Fibroblast of skin of left biceps (primary cell): ENCODE measurements around the gene MAP3K21.

Experiments
- DNase-seq, 2 experiments: peaks; one replicate each; pipeline ENCODE4 v3.0.0-alpha.2; 2013; ENCODE audit warnings: low read depth in 2 of 2

Gene MAP3K21

DNA sequence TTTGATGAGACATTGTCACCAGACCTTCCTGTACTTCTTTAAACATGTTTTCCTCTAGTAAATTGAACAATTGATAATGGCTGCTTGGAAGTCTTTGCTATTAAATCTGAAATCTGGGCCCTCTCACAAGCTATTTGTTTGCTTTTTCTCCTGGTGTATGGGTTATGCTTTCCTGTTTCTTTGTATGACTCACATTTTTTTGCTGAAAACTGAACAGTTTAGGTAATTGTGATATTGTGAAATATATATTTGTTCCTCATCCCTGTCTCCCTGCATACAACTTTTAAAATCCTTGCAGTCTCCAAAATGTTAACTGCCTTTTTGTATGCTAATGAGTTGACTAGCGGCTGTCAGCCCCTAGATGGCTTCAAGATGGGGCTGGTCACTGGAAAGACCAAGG lies 61.6 kb downstream of the MAP3K21 start:
- no peak for DNase-seq

DNA sequence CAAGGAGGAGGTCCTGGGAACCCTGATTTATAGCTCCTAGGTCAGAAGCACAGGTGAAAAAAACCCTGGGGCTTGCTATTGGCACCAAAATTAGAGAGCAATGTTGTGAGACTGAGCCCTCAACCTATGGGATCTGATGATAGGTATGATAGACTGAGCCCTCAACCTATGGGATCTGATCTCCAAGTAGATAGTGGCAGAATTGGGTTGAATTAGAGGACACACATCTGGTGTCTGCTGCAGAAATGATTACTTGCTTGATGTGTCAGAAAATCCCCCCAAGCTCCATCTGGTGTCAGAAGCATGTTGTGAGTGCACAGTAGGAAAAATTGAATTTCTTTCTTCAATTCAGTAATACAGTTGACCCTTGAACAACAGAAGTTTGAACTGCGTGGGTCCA lies 62.4 kb downstream of the MAP3K21 start:
- DNase-seq = no peak

DNA sequence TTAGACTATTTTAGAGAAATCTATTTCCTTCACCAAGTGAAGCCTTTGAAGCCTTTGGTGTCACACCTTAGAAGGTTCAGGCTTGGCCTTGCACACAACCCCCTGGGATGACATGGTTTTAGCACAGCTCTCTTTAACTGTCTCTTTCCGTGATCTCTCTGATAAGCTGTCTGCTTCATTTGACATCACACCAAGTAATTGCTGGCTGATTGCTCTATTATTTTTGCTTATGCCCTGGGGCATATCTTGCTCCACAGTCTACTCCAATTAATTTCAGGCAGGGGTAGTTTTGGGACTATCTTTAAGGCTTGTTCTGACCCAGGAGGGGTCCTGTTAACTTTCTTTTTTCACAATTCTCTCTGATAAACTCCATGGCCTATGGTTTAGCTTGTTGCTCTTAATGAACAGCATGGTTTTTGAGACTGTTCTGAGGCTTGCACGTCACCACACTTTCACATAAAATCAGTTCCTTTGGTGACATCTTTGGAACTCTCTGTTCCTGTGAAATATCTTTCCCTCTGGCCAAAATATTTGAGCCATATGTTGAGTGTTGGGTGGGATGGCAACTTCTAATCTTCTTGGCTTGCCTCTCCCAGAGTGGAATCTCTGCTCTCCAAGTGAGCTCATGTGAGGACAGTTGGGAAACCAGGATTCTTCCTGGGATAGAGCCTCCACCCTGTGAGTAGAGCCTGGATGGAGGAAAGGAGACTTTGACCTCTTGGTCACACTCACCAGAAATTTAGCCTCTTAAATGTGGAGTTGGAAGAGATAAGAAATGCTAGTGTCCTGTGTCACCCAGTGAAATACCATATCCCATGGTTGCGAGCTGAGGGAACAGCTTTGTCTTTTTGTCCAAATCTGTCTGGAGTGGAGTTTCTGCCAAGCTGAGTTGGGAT lies 63.6 kb downstream of the MAP3K21 start:
- no peak for DNase-seq

DNA sequence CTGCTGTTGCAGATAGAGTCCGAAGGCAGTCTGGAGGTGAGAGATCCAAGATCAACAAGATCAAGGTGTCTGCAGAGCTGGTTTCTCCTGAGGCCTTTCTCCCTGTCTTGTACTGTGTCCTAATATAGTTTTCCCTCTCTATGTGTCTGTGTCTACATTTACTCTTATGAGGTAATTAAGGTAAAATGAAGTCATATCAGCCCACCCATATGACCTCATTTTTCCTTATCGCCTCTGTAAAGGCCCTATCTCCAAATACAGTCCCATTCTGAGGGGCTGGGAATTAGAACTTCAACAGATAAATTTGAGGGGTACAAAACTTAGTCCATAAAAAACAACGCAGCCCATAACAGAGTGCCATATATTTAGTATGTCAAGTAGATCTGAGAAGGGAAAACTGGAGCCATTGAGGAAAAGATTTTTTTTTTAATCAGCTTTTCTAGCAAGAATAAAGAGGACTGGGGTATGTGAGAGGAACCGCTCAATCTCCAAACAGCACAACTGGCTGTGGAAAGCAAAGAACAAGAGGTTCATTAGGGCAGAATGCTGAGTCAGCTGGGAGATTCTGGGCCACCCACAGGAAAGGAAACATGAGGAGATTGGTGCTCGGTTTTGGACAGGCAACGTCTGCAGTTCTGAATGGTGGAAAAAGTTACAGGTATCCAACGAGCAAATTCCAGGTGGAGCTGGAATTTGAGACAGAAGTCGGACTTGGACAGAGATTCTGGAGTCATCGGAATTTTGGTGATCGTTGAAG lies 65.7 kb downstream of the MAP3K21 start:
- DNase-seq = no peak

DNA sequence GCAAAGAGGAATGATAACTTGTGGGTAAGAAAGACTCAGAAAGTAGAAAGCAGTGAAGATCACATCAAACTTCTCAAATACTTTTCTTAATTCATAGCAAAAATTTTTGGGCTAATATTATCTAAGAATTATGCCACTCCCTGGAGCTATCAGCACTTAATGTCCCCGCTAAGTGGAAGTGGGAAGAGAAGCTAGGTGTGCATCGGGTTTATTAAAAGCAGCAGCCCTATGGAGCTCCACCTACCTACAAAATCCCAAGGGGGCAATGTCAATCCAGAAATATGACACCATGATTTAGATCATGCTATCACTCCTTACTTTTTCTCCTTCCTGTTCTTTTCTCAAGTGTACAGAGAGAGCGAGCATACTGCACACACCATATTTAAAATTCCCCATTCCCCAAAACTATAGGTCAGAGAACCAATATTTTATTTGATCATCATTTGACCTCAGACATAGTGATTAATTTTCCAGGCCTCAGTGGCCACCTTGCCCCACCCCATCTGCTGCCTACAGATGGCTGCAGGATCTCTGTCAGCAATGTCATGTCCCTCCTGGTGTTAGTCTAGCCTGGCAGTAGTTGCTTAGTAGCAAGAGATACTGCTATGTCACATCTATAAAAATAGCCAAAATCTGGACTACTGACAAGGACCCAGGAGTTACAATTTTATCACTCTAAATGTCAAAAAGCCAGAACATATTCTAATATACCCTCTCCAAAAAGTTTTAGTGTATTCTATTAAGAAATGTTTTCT lies 66.6 kb downstream of the MAP3K21 start:
- no peak for DNase-seq

DNA sequence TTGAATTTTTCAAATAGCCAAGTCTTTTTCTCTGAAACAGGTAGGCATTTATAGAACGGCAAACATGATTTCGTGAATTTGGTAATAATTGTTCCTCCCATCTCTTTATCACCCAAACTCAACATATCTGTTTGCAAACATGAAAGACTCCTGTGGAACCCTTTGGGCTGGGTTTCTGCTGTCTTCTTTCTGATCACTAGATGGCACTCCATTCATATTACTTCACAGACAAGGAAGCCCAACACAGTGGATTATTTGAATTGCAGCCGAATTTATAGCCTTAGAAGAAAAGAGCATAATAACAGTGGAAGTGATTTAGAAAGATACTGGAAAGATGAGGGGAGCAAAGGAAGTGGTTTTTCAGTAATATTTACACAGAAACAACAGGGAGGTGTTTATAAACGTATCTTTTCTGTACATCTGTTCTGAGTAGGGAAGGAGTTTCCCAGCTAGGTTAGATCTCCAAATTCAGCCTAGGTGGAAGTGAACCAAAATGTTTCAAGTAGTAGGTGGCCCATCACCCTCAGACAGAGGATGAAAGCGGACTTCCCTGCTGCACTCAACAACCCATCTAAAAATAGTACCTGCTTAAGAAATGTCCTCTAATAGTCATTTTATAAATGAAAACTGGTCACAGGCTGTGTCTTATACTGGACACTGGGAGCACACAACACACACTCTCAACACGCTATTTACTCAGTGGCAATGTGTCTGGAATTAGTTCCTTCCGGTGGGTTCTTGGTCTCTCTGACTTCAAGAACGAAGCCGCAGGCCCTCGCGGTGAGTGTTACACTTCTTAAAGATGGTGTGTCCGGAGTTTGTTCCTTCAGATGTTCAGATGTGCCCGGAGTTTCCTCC lies 67.6 kb downstream of the MAP3K21 start:
- peak; percentile 5 to 25 for DNase-seq

DNA sequence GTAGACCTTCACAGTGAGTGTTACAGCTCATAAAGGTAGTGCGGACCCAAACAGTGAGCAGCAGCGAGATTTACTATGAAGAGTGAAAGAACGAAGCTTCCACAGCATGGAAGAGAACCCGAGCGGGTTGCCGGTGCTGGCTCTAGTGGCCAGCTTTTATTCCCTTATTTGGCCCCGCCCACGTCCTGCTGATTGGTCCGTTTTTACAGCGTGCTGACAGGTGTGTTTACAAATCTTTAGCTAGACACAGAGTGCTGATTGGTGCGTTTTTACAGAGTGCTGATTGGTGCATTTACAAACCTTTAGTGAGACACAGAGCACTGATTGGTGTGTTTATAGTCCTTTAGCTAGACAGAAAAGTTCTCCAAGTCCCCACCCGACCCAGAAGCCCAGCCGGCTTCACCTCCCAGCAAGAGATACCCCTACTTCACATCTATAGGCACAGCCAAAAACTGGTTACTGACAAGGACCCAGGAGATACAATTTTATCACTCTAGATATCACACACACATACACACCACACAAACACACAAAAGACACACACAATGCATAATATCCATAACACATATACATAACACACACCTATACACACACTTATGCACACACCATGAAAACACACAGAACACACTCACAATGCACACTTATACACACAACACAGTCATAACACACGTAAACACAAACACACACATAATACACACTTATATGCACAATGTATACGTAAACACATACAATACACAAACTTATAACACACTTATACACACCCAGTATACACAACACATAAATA lies 68.5 kb downstream of the MAP3K21 start:
- no peak for DNase-seq

DNA sequence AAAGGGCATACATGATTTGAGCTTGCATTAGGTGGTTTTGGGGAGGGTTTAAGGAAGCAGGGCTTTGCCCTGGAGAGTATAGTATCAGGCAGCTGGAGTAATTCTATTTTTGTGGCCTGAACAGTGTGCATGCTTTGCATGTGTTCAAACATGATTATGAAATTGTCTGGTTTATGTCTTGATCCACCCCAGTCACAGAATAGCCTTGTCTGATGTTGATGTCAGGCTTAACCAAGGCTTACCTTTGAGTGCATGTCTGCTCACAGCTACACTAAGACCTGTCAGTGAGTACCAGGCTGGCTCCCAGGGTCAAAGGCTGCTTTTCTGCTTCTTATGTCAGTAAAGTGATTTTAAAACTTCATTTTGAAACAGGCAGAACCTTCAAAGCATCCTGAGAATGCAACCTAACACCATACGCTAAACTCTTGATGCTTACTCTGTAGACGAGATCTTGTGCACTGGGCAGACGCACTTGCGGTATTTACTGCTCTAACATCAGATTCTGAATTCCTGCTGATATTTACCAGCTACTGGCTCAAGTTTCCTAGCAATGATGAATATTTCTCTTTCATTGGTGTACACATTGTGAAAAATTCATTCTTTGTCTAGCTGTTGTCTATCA lies 78.9 kb downstream of the MAP3K21 start:
- no peak for DNase-seq

DNA sequence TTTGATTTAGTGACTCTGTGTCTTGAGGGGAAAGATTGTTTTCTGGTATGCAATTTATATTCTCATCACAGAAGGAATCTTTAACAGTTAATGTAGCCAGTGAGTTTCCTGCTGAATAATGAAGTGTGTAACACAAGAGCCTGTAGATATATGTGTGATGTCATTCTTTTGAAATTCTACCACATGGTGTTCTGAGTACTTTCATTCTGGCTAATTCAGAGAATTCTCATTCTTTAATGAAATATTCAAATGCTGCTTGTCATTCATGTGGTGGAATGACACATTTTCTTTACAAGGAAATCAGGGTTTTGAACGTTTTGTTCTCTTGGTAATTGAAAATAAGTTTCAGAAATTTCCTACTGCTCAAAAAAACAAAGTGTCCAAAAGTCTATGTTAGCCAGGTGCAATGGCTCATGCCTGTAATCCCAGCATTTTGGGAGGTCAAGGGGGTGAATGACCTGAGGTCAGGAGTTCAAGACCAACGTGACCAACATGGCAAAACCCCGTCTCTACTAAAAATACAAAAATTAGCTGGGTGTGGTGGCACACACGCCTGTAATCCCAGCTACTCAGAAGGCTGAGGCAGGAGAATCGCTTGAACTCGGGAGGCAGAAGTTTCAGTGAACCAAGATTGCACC lies 79.6 kb downstream of the MAP3K21 start:
- no peak for DNase-seq

DNA sequence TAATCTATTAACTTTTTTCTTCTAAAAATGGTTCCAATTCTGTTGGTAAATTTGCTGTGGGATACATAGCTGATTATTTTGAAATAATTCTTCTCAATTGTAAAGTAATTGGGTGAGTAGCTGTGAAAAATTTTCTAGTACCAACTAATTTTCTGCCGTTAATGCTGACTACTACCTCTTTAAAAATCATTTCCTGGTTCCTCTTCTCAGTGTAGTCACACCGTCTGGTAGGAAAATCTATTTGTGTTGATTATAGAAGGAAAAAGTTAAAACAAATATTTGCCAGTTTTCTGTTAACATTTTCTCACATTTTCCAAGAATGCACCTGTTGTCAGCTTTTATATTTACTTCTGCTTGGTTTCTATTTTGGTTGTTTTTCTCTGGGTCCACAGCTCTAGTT lies 82.0 kb downstream of the MAP3K21 start:
- DNase-seq = no peak

DNA sequence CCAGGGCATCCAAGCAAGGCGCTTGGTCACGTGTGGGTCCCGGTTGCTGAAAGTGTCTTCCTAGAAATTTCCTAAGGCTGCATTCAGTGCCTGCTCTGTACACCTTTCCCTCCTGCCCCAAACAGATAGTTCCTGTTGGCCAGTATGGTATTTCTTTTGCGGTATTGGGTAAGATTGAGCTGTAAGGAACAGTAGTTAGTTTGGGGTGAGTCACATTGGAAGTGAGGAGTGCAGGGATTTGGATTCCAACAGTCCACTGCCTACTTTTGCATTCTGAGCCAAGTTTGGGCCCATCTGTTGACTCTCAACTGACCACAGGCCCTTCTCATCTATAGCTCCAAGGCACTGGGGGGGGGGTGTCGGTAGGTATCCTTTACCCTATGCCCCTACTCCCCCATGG lies 83.4 kb downstream of the MAP3K21 start:
- no peak for DNase-seq

DNA sequence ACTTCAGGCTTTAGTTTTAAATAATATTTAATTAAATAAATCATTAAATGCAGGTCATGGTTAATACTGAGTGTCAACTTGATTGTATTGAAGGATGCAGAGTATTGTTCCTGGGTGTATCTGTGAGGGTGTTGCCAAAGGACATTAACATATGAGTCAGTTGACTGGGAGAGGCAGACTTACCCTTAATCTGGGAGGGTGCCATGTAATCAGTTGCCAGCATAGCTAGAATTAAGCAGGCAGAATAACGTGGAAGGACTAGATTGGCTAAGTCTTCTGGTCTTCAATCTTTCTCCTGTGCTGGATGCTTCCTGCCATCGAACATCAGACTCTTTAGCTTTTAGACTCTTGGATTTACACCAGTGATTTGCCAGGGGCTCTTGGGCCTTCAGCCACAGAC lies 85.3 kb downstream of the MAP3K21 start:
- DNase-seq = no peak

DNA sequence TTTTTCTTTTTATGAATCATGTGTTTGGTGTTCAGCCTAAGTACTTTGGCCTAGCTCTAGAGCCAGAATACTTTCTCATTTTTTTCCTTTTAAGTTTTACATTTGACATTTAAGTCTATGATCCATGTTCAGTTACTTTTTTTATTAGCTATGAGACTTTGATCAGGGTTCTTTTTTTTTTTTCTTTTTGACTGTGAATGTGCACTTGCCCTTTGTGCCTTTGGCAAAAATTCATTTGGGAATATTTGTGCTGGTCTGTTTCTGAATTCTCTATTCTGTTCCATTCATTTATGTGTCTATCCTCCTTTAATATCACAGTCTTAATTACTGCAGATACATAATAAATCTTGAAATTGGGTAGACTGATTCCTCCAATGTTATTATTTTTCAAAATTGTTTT lies 93.8 kb downstream of the MAP3K21 start:
- DNase-seq = no peak

DNA sequence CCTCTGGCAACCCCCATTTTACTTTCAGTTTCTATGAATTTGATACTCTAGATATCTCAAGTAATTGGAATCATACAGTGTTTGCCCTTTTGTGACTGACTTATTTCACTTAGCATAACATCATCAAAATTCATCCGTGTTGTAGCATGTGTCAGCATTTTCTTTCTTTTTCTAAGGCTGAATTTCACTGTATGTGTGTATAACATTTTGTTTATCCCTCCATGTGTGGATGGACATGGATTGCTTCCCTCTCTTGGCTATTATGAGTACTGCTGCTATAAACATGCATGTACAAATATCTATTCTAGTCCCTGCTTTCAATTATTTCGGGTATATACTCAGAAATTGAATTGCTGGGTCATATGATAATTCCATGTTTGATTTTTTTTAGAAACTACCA lies 97.3 kb downstream of the MAP3K21 start:
- DNase-seq = no peak

DNA sequence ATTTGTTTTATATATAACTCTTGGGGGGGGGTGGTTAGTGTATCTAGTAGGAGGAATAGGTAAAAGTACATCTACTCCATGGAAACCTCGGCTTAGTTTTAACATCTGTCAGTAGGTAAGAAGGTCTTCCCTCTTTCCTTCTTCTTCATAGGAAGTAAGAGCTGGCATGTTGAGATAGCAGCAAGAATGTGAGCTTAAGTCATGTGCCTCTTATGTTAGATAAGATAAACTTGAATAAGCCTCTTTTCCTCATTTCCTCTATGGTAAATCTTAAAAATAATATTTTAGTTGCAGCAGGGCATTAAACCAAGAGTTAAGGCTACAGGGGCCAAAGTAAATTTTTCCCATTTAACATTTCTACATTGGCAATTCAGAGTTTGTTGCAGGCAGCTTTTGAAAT lies 100.4 kb downstream of the MAP3K21 start:
- no peak for DNase-seq

DNA sequence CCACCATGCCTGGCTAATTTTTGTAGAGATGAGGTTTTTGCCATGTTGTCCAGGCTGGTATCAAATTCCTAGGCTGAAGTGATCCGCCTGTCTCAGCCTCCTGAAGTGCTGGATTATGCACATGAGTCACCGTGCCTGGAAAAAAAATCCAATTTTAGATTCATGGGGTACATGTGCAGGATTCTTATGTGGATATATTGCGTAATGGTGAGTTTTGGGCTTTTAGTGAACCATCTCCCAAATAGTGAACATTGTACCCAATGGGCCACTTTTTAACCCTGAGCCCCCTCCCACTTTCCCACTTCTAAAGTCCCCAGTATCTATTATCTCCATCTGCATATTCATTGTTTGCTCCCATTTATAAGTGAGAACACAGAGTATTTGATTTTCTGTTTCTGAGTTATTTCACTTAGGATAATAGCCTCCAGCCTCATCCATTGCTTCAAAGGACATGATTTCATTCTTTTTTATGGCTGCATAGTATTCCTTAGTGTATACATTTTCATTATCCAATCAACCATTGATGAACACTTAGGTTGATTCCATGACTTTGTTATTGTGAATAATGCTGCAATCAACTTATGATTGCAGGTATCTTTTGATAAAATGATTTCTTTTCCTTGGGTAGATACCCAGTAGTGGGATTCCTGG lies 104.4 kb downstream of the MAP3K21 start:
- no peak for DNase-seq

DNA sequence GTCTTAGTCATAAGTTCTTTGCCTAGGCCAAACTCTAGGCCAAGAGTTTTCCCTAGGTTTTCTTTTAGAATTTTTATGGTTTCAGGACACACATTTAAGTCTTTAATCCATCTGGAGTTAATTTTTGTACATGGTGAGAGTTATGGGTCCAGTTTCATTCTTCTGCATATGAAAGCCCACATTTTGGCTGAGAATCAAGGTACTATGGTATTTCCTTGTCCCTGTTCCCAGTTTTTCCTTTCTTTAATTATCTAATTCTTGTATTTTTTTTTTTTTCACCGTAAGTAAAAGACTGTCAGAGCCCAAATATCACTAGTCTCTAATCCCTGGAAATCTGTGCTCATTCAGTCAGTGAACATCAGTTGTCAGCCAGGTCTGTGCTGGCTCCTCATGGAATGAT lies 105.4 kb downstream of the MAP3K21 start:
- peak in 1 of 2 experiments; percentile 6 for DNase-seq

DNA sequence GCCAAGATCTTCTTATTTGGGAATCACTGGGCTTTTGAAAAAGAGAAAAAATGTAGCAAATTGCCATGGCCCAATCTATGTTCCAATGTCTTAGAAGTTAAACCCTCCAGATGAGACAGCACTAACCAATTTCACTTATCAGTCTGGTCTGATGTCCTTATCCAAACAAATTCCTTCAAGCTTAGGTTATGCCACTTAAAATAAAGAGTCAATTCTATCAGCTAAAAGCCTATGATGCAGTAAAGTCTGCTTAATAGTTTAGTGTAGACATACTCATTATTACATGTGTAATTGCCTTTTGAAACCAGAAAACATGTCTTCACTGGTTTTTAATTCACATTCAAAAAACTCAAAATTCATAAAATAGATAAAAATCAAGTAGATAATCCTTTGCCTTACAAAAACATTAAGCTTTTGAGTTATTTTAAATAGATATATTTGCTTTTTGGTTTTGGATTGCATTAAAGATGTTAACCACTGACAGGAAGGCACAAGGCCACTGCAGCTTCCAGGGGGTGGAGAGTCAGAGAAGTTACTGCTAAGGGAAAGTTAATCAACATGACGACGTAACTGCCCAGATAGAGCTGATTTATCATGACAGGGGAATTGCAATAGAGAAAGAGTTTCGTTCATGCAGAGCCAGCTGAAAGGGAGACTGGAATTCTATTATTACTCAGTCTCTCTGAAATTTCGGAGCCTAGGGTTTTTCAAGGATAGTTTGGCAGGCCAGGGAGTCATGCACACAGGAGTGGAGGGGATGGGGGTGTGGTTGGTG lies 106.1 kb downstream of the MAP3K21 start:
- no peak for DNase-seq
